ENCODE data around the gene OGFOD3. TPM values are rescaled to one million over a fixed set of nuclear protein-coding genes. Genes with fewer than 3 reads are reported as not detected.

OGFOD3 gene
- total and polyA plus RNA-seq, 2 experiments from 2014 or later: 9.6 to 24.6 TPM

- TF ChIP-seq, protein P1, sequence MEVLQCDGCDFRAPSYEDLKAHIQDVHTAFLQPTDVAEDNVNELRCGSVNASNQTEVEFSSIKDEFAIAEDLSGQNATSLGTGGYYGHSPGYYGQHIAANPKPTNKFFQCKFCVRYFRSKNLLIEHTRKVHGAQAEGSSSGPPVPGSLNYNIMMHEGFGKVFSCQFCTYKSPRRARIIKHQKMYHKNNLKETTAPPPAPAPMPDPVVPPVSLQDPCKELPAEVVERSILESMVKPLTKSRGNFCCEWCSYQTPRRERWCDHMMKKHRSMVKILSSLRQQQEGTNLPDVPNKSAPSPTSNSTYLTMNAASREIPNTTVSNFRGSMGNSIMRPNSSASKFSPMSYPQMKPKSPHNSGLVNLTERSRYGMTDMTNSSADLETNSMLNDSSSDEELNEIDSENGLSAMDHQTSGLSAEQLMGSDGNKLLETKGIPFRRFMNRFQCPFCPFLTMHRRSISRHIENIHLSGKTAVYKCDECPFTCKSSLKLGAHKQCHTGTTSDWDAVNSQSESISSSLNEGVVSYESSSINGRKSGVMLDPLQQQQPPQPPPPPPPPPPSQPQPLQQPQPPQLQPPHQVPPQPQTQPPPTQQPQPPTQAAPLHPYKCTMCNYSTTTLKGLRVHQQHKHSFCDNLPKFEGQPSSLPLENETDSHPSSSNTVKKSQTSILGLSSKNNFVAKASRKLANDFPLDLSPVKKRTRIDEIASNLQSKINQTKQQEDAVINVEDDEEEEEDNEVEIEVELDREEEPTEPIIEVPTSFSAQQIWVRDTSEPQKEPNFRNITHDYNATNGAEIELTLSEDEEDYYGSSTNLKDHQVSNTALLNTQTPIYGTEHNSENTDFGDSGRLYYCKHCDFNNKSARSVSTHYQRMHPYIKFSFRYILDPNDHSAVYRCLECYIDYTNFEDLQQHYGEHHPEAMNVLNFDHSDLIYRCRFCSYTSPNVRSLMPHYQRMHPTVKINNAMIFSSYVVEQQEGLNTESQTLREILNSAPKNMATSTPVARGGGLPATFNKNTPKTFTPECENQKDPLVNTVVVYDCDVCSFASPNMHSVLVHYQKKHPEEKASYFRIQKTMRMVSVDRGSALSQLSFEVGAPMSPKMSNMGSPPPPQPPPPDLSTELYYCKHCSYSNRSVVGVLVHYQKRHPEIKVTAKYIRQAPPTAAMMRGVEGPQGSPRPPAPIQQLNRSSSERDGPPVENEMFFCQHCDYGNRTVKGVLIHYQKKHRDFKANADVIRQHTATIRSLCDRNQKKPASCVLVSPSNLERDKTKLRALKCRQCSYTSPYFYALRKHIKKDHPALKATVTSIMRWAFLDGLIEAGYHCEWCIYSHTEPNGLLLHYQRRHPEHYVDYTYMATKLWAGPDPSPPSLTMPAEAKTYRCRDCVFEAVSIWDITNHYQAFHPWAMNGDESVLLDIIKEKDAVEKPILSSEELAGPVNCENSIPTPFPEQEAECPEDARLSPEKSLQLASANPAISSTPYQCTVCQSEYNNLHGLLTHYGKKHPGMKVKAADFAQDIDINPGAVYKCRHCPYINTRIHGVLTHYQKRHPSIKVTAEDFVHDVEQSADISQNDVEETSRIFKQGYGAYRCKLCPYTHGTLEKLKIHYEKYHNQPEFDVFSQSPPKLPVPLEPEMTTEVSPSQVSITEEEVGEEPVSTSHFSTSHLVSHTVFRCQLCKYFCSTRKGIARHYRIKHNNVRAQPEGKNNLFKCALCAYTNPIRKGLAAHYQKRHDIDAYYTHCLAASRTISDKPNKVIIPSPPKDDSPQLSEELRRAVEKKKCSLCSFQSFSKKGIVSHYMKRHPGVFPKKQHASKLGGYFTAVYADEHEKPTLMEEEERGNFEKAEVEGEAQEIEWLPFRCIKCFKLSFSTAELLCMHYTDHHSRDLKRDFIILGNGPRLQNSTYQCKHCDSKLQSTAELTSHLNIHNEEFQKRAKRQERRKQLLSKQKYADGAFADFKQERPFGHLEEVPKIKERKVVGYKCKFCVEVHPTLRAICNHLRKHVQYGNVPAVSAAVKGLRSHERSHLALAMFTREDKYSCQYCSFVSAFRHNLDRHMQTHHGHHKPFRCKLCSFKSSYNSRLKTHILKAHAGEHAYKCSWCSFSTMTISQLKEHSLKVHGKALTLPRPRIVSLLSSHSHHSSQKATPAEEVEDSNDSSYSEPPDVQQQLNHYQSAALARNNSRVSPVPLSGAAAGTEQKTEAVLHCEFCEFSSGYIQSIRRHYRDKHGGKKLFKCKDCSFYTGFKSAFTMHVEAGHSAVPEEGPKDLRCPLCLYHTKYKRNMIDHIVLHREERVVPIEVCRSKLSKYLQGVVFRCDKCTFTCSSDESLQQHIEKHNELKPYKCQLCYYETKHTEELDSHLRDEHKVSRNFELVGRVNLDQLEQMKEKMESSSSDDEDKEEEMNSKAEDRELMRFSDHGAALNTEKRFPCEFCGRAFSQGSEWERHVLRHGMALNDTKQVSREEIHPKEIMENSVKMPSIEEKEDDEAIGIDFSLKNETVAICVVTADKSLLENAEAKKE (CRISPR knock-in tag; IDR thresholded peaks at IDR 0.05): no peak
- no peak for TF ChIP-seq EZH2 (IDR thresholded peaks at IDR 0.05; ENCODE audit: low read depth, unreplicated experiment)
- TF ChIP-seq, protein P2, sequence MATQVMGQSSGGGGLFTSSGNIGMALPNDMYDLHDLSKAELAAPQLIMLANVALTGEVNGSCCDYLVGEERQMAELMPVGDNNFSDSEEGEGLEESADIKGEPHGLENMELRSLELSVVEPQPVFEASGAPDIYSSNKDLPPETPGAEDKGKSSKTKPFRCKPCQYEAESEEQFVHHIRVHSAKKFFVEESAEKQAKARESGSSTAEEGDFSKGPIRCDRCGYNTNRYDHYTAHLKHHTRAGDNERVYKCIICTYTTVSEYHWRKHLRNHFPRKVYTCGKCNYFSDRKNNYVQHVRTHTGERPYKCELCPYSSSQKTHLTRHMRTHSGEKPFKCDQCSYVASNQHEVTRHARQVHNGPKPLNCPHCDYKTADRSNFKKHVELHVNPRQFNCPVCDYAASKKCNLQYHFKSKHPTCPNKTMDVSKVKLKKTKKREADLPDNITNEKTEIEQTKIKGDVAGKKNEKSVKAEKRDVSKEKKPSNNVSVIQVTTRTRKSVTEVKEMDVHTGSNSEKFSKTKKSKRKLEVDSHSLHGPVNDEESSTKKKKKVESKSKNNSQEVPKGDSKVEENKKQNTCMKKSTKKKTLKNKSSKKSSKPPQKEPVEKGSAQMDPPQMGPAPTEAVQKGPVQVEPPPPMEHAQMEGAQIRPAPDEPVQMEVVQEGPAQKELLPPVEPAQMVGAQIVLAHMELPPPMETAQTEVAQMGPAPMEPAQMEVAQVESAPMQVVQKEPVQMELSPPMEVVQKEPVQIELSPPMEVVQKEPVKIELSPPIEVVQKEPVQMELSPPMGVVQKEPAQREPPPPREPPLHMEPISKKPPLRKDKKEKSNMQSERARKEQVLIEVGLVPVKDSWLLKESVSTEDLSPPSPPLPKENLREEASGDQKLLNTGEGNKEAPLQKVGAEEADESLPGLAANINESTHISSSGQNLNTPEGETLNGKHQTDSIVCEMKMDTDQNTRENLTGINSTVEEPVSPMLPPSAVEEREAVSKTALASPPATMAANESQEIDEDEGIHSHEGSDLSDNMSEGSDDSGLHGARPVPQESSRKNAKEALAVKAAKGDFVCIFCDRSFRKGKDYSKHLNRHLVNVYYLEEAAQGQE (IDR thresholded peaks at IDR 0.05; ENCODE audit: unreplicated experiment): no peak
- TF ChIP-seq CTCF (conservative IDR thresholded peaks at IDR 0.05; ENCODE audit: low read depth in 2 of 2): no peak
- no peak for TF ChIP-seq STAT1 (IDR thresholded peaks at IDR 0.05; ENCODE audit: unreplicated experiment)
Observed at GRCh38 chr17:82440991-82441627, 22.7 kb upstream of the OGFOD3 start (continued).
